AG04450 (cell line): ENCODE results near the gene UVRAG. TPM values are rescaled to one million over a fixed set of nuclear protein-coding genes. Genes with fewer than 3 reads are reported as not detected.
A peak's percentile ranks its signal among the peaks of the same experiment; 100 is the strongest.

Experiments
- CTCF ChIA-PET: fragments of 300-600, 350-600 bp; formaldehyde crosslinking; extraction: SDS; loops from one replicate; lab custom pipeline; 2022; ENCODE audit warnings: antibody characterized with exemption, inconsistent platforms; lab: Charles Lee
- POLR2A ChIA-PET: fragments of 350-600 bp; formaldehyde crosslinking; extraction: SDS; loops from one replicate; lab custom pipeline; 2021; ENCODE audit warnings: antibody characterized with exemption, inconsistent platforms; lab: Yijun Ruan, JAX
- DNase-seq: peaks from one replicate; pipeline ENCODE4 v3.0.0-alpha.2; 2011; ENCODE audit warnings: low read depth, low spot score
- H3K27ac ChIP-seq: one replicate; pipeline ENCODE4 v1.5.1; 2012; ENCODE audit warnings: low read depth, low read length, control low read depth
- H3K27me3 ChIP-seq: one replicate; pipeline ENCODE4 v1.6.0; 2012; ENCODE audit warnings: low read length; ENCODE audit not compliant: control insufficient read depth, insufficient read depth
- H3K4me3 ChIP-seq: 2 replicates; pipeline ENCODE4 v1.5.1; 2011; ENCODE audit warnings: mild to moderate bottlenecking, low read depth, low read length, control low read depth
- H3K9me3 ChIP-seq: 2 replicates; pipeline ENCODE4 v1.5.1; 2012; ENCODE audit warnings: low read length; ENCODE audit not compliant: control insufficient read depth, insufficient read depth
- CTCF ChIP-seq: IDR thresholded peaks from 2 replicates; pipeline ENCODE4 v1.5.1; 2011; ENCODE audit warnings: low read depth, low read length, control low read depth, inconsistent platforms
- polyA plus RNA-seq: library from polyadenylated mRNA; depleted of rRNA; stranded (reverse); fragments of >200 nt; gene quantifications from 2 replicates; pipeline ENCODE4 v1.2.3, GENCODE V29; 2011

The UVRAG gene
- polyA plus RNA-seq, 1 experiment, result 11.6 TPM

- no peak for DNase-seq
- Histone ChIP-seq H3K4me3 (no peak overlapping the region), H3K27ac (no peak overlapping the region), H3K27me3 (peaks cover 7% of the 10 kb centered on the region), H3K9me3 (no peaks in the 10 kb centered on the region; the same call in 1 of the 2 replicates)
- POLR2A ChIA-PET, result no interaction called here
- TF ChIP-seq CTCF, result no peak
- CTCF ChIA-PET, result interaction anchor here (0.8 to 2.5 kb wide), 3 partner anchors 54 to 505 kb away, joined by 3 to 11 read pairs (median 3); no protein-coding TSS in a partner anchor
Measured at GRCh38 chr11:75813124-75813523, 1.9 kb upstream of the UVRAG start.

DNA sequence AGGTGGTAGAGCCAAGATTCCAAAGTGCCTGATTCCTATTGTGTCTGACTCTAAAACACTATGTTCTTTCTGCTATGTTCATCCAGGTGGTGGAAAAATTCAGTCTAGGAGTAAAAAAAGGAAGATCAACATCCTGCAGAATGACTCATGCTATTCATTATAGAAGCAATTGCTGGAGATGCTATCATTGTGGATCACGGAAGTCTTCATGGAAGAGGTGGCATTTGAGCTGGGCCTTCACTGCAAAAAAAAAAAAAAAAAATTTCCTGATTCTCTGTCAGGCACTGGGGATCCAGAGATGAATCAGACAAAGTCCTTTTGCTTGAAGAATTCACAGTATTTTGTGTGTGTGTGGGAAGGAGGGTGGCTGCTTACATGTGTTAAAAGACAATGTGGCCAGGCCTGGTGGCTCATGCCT, 1.4 kb upstream of the UVRAG start:
- H3K27me3 ChIP-seq, result peaks cover 7% of the 10 kb centered on the region
- DNase-seq, result no peak
- no peak overlapping the region for H3K27ac ChIP-seq
- H3K4me3 ChIP-seq, result no peak overlapping the region
- ChIA-PET CTCF (interaction anchor here (0.8 to 2.5 kb wide), 3 partner anchors 10 to 505 kb away, joined by 3 to 11 read pairs (median 3); no protein-coding TSS in a partner anchor), POLR2A (no interaction called here)
- no peak for TF ChIP-seq CTCF
- no peaks in the 10 kb centered on the region; the same call in 1 of the 2 replicates for H3K9me3 ChIP-seq

- POLR2A ChIA-PET, result no interaction called here
- DNase-seq, result no peak
- H3K9me3 ChIP-seq, result no peaks in the 10 kb centered on the region; the same call in 1 of the 2 replicates
- H3K27me3 ChIP-seq, result peaks cover 4% of the 10 kb centered on the region
- TF ChIP-seq CTCF, result no peak
- H3K27ac ChIP-seq, result peak overlapping the region; percentile 34
- CTCF ChIA-PET, result interaction anchor here (1.0 to 1.3 kb wide), 2 partner anchors 11 to 54 kb away, joined by 3 read pairs; no protein-coding TSS in a partner anchor
- H3K4me3 ChIP-seq, result peak overlapping the region; percentile 79
Measured at GRCh38 chr11:75814363-75814676, 690 bp upstream of the UVRAG start.

DNA sequence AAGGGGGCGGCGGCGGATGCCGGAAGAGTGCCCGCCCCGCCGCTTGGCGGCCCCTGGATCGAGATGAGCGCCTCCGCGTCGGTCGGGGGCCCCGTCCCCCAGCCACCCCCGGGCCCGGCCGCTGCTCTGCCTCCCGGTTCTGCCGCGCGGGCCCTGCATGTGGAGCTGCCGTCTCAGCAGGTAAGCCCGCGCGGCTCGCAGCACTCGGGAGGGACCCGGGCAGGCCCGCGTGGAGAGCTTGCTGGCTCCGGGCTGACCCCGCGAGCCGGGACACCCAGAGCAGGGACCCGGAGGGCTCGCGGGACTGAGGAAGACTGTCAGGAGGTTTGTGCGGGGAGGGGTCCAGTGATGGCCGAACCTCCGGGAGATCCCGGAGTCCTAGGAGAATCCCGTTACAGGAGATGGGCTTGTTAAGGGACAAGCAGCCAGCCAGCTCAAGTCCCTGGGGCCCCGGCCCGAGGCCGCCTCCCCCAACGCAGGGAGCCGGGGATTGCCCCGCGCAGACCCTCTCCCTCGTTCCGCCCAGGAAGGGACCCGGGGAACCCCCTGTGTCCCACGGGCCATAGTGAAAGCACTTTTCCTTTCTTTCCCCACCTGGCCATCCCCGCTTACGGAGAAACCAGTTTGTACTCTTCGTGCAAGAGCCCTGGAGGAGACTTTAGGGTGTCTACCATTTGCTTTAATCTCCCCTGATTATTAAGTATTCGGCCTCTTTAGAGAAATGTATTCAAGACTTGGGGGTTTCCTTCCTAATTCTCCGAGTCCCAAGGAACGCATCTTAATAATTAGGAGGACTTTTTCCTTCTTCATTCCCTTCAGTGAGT, 547 bp downstream of the UVRAG start:
- CTCF ChIA-PET, result interaction anchor here (0.6 kb wide), 1 partner anchor 51 kb away, joined by 3 read pairs; no protein-coding TSS in a partner anchor
- peaks cover 2% of the 10 kb centered on the region for H3K27me3 ChIP-seq
- no peak overlapping the region for H3K27ac ChIP-seq
- DNase-seq, result no peak
- H3K4me3 ChIP-seq, result peak overlapping the region; percentile 79
- TF ChIP-seq CTCF, result no peak
- no peaks in the 10 kb centered on the region; the same call in 1 of the 2 replicates for H3K9me3 ChIP-seq
- POLR2A ChIA-PET, result no interaction called here
